HG03139 (cell line): ENCODE measurements around the gene KCNS3.
"Not testable (repeated sequence)": the region's sequence is repeated elsewhere in the genome, so short reads cannot be mapped to it uniquely, and the experiment has no call there.

Experiments used
- ATAC-seq: cut with Tn5 transposase; IDR thresholded peaks from one replicate; pipeline ENCODE4 v1.9.1; 2021; ENCODE audit not compliant: unreplicated experiment

The KCNS3 gene

GRCh38 chr2:17936599-17936998 lies 58.1 kb downstream of the KCNS3 start:
- no peak for ATAC-seq

GRCh38 chr2:17940091-17940630 lies 61.7 kb downstream of the KCNS3 start:
- no peak for ATAC-seq

- no peak for ATAC-seq
These were observed 65.0 kb downstream of the KCNS3 start for GRCh38 chr2:17943444-17943843.

- ATAC-seq: no peak
These were observed 68.6 kb downstream of the KCNS3 start for GRCh38 chr2:17947113-17947512.

- no peak for ATAC-seq
These were observed 71.5 kb downstream of the KCNS3 start for GRCh38 chr2:17950006-17950405.

- ATAC-seq: no peak
These were observed 73.1 kb downstream of the KCNS3 start for GRCh38 chr2:17951563-17951962.

GRCh38 chr2:17958466-17959092 lies 80.1 kb downstream of the KCNS3 start:
- ATAC-seq: no peak

GRCh38 chr2:17959356-17959755 lies 80.9 kb downstream of the KCNS3 start:
- ATAC-seq: no peak

GRCh38 chr2:17959833-17960232 lies 81.4 kb downstream of the KCNS3 start:
- no peak for ATAC-seq

GRCh38 chr2:17960925-17961324 lies 82.5 kb downstream of the KCNS3 start:
- ATAC-seq: no peak

GRCh38 chr2:17961789-17962188 lies 83.3 kb downstream of the KCNS3 start:
- ATAC-seq: no peak

- ATAC-seq: no peak
These were observed 84.4 kb downstream of the KCNS3 start for GRCh38 chr2:17962876-17963275.

- not testable (repeated sequence) for ATAC-seq
These were observed 85.1 kb downstream of the KCNS3 start for GRCh38 chr2:17963571-17963970.

GRCh38 chr2:17965196-17965595 lies 86.7 kb downstream of the KCNS3 start:
- ATAC-seq: no peak

- ATAC-seq: no peak
These were observed 88.3 kb downstream of the KCNS3 start for GRCh38 chr2:17966798-17967197.

- no peak for ATAC-seq
These were observed 91.2 kb downstream of the KCNS3 start for GRCh38 chr2:17969661-17970060.

GRCh38 chr2:17971531-17972125 lies 93.2 kb downstream of the KCNS3 start:
- no peak for ATAC-seq

GRCh38 chr2:17972991-17973390 lies 94.5 kb downstream of the KCNS3 start:
- no peak for ATAC-seq

GRCh38 chr2:17975401-17975800 lies 96.9 kb downstream of the KCNS3 start:
- no peak for ATAC-seq

- no peak for ATAC-seq
These were observed 98.6 kb downstream of the KCNS3 start for GRCh38 chr2:17976871-17977746.

GRCh38 chr2:17979707-17980106 lies 101.2 kb downstream of the KCNS3 start:
- no peak for ATAC-seq

GRCh38 chr2:17981936-17982335 lies 103.5 kb downstream of the KCNS3 start:
- ATAC-seq: no peak
